ENCODE results near the gene KCNJ5.

KCNJ5 gene

DNA sequence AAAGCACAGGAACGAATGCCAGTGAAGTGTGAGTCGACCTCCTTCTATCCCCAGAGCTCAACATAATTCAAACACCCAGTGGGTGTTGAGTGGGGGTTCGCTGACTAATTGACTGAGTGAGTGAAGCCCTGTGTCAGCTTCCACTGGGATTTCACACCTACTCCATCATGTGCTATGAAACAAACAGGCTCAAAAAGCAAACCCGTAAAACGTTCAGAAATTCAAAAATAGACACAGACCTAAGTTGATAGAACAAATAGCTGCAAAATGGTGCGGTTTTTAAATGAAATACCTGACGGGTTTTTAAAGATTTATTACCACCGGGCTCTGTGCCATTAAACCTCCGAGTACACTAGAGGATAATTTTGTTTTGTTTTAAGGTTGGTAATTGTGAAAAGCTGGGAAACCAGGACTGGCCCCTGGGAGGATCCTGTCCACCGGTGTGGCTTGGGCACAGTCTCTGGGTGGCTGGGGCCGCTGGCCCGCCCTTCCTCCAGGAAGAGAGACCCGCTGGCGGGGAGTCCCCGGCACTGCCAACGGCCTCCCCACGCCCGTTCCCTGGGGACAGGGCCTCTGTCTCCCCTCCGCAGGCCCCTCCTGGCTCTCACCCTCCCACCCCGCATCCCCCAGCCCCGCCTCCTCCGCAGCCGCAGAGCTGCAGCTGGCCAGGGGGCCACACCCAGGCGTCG lies 13.6 kb downstream of the KCNJ5 start:
- H3K27me3 ChIP-seq (ENCODE audit: low read length), result no peaks in the 10 kb centered on the region
- H3K4me2 ChIP-seq (ENCODE audit: low read depth, low read length, poor library complexity, severe bottlenecking), result no peak overlapping the region
- H3K27ac ChIP-seq (ENCODE audit: low read depth, low read length), result no peak overlapping the region
- no peaks in the 10 kb centered on the region for H3K79me2 ChIP-seq (ENCODE audit: insufficient read depth, low read length)
- H4K20me1 ChIP-seq (ENCODE audit: low read depth, low read length), result no peaks in the 10 kb centered on the region
- H2AFZ ChIP-seq (ENCODE audit: low read depth, low read length, severe bottlenecking), result no peak overlapping the region
- no peak overlapping the region for H3K9ac ChIP-seq (ENCODE audit: low read length)
- no peaks in the 10 kb centered on the region for H3F3A ChIP-seq (ENCODE audit: insufficient read depth)
- no peaks in the 10 kb centered on the region for H3K36me3 ChIP-seq (ENCODE audit: low read length)
- H3K9me2 ChIP-seq (replicated peaks; ENCODE audit: insufficient read depth, low read length), result no peaks in the 10 kb centered on the region
- no peak for TF ChIP-seq EZH2phosphoT487 (conservative IDR thresholded peaks at IDR 0.05; ENCODE audit: low read length)
- TF ChIP-seq, protein P1, sequence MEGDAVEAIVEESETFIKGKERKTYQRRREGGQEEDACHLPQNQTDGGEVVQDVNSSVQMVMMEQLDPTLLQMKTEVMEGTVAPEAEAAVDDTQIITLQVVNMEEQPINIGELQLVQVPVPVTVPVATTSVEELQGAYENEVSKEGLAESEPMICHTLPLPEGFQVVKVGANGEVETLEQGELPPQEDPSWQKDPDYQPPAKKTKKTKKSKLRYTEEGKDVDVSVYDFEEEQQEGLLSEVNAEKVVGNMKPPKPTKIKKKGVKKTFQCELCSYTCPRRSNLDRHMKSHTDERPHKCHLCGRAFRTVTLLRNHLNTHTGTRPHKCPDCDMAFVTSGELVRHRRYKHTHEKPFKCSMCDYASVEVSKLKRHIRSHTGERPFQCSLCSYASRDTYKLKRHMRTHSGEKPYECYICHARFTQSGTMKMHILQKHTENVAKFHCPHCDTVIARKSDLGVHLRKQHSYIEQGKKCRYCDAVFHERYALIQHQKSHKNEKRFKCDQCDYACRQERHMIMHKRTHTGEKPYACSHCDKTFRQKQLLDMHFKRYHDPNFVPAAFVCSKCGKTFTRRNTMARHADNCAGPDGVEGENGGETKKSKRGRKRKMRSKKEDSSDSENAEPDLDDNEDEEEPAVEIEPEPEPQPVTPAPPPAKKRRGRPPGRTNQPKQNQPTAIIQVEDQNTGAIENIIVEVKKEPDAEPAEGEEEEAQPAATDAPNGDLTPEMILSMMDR (IDR thresholded peaks at IDR 0.05; ENCODE audit: insufficient read depth, low read length, poor library complexity, severe bottlenecking), result no peak
- H3K4me3 ChIP-seq (ENCODE audit: insufficient read depth, low read length, poor library complexity, severe bottlenecking), result no peak overlapping the region
- no peaks in the 10 kb centered on the region for H3K9me3 ChIP-seq (ENCODE audit: insufficient read depth, low read length)

DNA sequence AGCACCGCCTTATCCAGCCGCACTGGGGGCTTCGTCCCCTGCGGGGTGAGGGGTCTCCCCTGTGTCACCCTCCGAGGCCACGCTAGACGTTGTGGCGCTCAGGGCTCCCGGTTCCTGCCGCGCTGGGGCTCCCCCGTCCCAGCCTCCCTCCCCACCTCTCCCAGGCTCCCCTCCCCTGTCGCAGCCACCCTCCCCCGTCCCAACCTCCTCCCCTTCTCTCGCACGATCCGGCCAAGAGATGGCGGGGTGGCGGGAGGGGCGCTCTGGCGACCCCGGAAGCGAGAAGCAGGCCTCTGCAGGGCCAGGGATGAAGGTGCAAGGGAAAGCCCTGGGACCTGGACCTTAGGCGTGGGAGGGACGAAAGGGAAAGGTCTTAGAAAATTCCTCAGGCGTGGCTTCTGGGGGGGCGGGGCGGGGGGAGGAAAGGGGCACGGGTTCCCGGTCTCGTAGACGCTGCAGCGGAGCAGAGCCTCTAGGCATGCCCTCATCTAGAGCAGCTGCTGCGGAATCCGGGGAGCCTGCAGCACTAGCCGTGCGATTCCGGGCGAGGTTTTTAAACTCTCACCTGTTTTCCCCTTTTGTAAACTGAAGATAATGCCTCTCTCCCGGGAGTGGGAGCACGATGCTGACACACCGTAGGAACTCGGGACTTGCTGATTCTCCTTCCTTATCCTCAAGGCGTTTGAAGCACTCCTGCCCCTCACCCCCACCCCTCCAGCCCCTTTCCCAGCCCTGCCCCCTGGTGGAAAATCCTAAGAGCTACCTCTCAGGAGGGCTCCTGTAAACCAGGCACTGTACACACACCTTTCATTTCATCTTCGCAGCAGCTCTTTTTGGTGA lies 14.4 kb downstream of the KCNJ5 start:
- Histone ChIP-seq H3K9ac (ENCODE audit: low read length) (no peak overlapping the region), H3K36me3 (ENCODE audit: low read length) (no peaks in the 10 kb centered on the region), H3K79me2 (ENCODE audit: insufficient read depth, low read length) (no peaks in the 10 kb centered on the region), H3K4me3 (ENCODE audit: insufficient read depth, low read length, poor library complexity, severe bottlenecking) (no peak overlapping the region), H3K4me2 (ENCODE audit: low read depth, low read length, poor library complexity, severe bottlenecking) (no peak overlapping the region), H3F3A (ENCODE audit: insufficient read depth) (no peaks in the 10 kb centered on the region), H2AFZ (ENCODE audit: low read depth, low read length, severe bottlenecking) (no peak overlapping the region), H3K27ac (ENCODE audit: low read depth, low read length) (no peak overlapping the region), H4K20me1 (ENCODE audit: low read depth, low read length) (no peaks in the 10 kb centered on the region), H3K27me3 (ENCODE audit: low read length) (no peaks in the 10 kb centered on the region), H3K9me2 (replicated peaks; ENCODE audit: insufficient read depth, low read length) (no peaks in the 10 kb centered on the region), H3K9me3 (ENCODE audit: insufficient read depth, low read length) (no peaks in the 10 kb centered on the region)
- no peak for TF ChIP-seq EZH2phosphoT487 (conservative IDR thresholded peaks at IDR 0.05; ENCODE audit: low read length)
- TF ChIP-seq, protein P1 (IDR thresholded peaks at IDR 0.05; ENCODE audit: insufficient read depth, low read length, poor library complexity, severe bottlenecking), result no peak

DNA sequence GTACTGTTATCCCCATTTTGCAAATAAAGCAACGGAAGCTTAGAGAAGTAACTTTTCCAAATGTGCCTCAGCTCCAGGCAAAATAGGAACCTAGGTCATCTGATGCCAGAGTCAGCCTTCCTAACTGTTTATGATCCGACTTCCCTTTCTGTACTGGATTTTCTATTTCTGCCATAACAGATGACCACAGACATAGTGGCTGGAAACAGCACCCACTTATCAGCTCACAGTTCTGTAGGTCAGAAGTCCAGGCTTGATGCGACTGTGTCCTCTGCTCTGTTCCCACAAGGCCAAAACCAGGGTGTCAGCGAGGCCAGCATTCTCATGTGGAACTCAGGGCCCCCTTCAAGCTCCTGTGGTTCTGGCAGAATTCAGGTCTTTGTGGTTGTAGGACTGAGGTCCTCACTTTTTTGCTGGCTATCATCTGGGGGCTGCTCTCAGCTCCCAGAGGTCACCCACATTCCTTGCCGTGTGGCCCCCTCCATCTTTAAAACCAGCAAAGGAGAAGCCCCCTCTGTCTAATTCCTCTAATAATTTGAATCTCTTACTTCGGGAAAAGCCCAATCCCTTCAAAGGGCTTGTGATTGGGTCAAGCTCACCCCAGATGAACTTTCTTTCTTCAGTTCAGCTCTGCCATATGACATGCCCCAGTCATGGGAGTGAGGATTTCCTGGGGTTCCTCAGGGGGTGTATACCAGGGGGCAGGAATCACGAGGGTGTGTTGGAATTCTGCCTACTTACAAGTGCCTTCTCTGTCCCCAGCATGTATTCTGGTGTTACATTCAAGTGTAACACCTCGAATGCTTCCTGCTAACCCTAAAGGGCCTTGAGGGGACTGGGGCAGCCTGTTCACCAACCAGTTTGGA lies 15.3 kb downstream of the KCNJ5 start:
- Histone ChIP-seq H2AFZ (ENCODE audit: low read depth, low read length, severe bottlenecking) (no peak overlapping the region), H3K36me3 (ENCODE audit: low read length) (no peaks in the 10 kb centered on the region), H3K4me3 (ENCODE audit: insufficient read depth, low read length, poor library complexity, severe bottlenecking) (no peak overlapping the region), H3K9me3 (ENCODE audit: insufficient read depth, low read length) (no peaks in the 10 kb centered on the region), H3K9me2 (replicated peaks; ENCODE audit: insufficient read depth, low read length) (no peaks in the 10 kb centered on the region), H4K20me1 (ENCODE audit: low read depth, low read length) (no peaks in the 10 kb centered on the region), H3K27ac (ENCODE audit: low read depth, low read length) (no peak overlapping the region), H3K79me2 (ENCODE audit: insufficient read depth, low read length) (no peaks in the 10 kb centered on the region), H3F3A (ENCODE audit: insufficient read depth) (no peaks in the 10 kb centered on the region), H3K27me3 (ENCODE audit: low read length) (no peaks in the 10 kb centered on the region), H3K4me2 (ENCODE audit: low read depth, low read length, poor library complexity, severe bottlenecking) (no peak overlapping the region), H3K9ac (ENCODE audit: low read length) (no peak overlapping the region)
- TF ChIP-seq EZH2phosphoT487 (conservative IDR thresholded peaks at IDR 0.05; ENCODE audit: low read length), result no peak
- TF ChIP-seq, protein P1 (IDR thresholded peaks at IDR 0.05; ENCODE audit: insufficient read depth, low read length, poor library complexity, severe bottlenecking), result no peak
